Ascending aorta (tissue), 2 donors: ENCODE data around the gene AGAP1. TPM values are rescaled to one million over a fixed set of nuclear protein-coding genes. Genes with fewer than 3 reads are reported as not detected.

Experiments
- DNase-seq, 2 donors: peaks; one replicate each; pipeline ENCODE4 v3.0.0-alpha.2; 2019; ENCODE audit warnings: low spot score in 2 of 2
- H3K27ac ChIP-seq, 2 donors: fragments of 200-600 bp; sonication (generic); one replicate each; pipeline ENCODE4 v1.5.1; 2016 to 2017; ENCODE audit warnings: mild to moderate bottlenecking in 1 of 2
- H3K27me3 ChIP-seq: fragments of 200-600 bp; sonication (generic); one replicate; pipeline ENCODE4 v1.5.1; 2017
- H3K36me3 ChIP-seq, 2 donors: fragments of 200-600 bp; sonication (generic); one replicate each; pipeline ENCODE4 v1.5.1; 2016
- H3K4me1 ChIP-seq, 2 donors: fragments of 200-600 bp; sonication (generic); one replicate each; pipeline ENCODE4 v1.5.1; 2016 to 2017; ENCODE audit warnings: mild to moderate bottlenecking in 1 of 2
- H3K4me3 ChIP-seq, 2 donors: fragments of 200-600 bp; sonication (generic); one replicate each; pipeline ENCODE4 v1.5.1; 2016 to 2017; ENCODE audit warnings: mild to moderate bottlenecking in 1 of 2
- H3K9me3 ChIP-seq, 2 donors: fragments of 200-600 bp; sonication (generic); one replicate each; pipeline ENCODE4 v1.5.1; 2016
- intact Hi-C: fragments of 100-400 bp; cut with DNase I; formaldehyde crosslinking; loops from one replicate; pipeline ENCODE4 v1.15.1; 2023
- total RNA-seq: library from RNA; depleted of rRNA; stranded (reverse); fragments of >200 nt; gene quantifications from one replicate; pipeline ENCODE4 v1.1.0, GENCODE V29; 2016
- TF ChIP-seq, protein P1 (sequence below), 3 experiments: fragments of 200-600 bp in 2 of 3; fragments of 450-650 bp in 1 of 3; sonication (generic) in 2 of 3; IDR thresholded peaks; one replicate each; pipeline ENCODE4 v1.5.1; 2016 to 2019; ENCODE audit warnings: antibody characterized with exemption in 3 of 3, mild to moderate bottlenecking in 1 of 3, moderate library complexity in 1 of 3

The AGAP1 gene
- total RNA-seq, 1 donor from 2014 or later: 19.7 TPM

DNA sequence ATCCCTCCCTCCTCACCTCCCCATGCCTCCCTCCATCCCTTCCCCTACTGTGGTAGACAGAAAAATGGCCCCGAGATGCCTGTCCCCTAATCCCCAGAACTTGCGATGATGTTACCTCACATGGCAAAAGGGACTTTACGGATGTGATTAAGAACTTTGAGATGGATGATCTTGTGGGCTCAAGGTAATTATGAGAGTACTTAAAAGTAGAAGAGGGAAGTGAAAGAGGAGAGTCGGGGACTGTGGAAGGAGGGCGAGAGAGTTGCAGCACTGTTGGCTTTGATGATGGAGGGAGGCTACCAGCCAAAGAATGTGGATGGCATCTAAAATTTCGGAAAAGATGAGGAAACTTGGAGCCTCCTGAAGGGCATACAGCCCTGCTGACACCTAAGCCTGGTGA is 66.5 kb downstream of the AGAP1 start:
- Histone ChIP-seq H3K36me3 (no peaks in the 10 kb centered on the region), H3K27ac (no peak overlapping the region), H3K27me3 (no peaks in the 10 kb centered on the region), H3K4me3 (no peak overlapping the region), H3K9me3 (no peaks in the 10 kb centered on the region), H3K4me1 (no peaks in the 10 kb centered on the region)
- TF ChIP-seq, protein P1, sequence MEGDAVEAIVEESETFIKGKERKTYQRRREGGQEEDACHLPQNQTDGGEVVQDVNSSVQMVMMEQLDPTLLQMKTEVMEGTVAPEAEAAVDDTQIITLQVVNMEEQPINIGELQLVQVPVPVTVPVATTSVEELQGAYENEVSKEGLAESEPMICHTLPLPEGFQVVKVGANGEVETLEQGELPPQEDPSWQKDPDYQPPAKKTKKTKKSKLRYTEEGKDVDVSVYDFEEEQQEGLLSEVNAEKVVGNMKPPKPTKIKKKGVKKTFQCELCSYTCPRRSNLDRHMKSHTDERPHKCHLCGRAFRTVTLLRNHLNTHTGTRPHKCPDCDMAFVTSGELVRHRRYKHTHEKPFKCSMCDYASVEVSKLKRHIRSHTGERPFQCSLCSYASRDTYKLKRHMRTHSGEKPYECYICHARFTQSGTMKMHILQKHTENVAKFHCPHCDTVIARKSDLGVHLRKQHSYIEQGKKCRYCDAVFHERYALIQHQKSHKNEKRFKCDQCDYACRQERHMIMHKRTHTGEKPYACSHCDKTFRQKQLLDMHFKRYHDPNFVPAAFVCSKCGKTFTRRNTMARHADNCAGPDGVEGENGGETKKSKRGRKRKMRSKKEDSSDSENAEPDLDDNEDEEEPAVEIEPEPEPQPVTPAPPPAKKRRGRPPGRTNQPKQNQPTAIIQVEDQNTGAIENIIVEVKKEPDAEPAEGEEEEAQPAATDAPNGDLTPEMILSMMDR (IDR thresholded peaks at IDR 0.05): no peak
- intact Hi-C loops: no loop called here
- no peak for DNase-seq

DNA sequence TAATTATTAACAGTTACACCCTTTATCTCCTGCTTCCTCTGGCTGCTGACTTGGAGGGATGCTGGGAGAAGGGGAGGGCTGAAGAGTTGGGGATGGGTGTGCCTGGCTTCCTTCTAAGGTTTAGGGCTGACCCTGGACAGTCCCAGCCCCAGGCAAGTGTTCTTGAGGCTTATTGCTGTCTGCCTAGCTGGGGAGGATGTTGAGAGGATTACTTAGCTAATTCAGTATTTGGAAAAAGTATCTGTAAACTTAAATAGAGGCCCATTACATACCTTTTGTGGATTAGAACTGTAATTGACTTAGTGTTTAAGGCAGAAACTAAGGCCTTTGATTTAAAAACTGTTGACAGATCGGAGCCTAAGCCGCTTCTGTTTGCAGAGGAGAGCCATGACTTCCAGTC is 67.6 kb downstream of the AGAP1 start:
- DNase-seq: no peak
- Histone ChIP-seq H3K4me3 (no peak overlapping the region), H3K27ac (no peak overlapping the region), H3K27me3 (no peaks in the 10 kb centered on the region), H3K9me3 (no peaks in the 10 kb centered on the region), H3K4me1 (no peaks in the 10 kb centered on the region), H3K36me3 (no peaks in the 10 kb centered on the region)
- TF ChIP-seq, protein P1 (IDR thresholded peaks at IDR 0.05): no peak
- intact Hi-C loops: no loop called here

DNA sequence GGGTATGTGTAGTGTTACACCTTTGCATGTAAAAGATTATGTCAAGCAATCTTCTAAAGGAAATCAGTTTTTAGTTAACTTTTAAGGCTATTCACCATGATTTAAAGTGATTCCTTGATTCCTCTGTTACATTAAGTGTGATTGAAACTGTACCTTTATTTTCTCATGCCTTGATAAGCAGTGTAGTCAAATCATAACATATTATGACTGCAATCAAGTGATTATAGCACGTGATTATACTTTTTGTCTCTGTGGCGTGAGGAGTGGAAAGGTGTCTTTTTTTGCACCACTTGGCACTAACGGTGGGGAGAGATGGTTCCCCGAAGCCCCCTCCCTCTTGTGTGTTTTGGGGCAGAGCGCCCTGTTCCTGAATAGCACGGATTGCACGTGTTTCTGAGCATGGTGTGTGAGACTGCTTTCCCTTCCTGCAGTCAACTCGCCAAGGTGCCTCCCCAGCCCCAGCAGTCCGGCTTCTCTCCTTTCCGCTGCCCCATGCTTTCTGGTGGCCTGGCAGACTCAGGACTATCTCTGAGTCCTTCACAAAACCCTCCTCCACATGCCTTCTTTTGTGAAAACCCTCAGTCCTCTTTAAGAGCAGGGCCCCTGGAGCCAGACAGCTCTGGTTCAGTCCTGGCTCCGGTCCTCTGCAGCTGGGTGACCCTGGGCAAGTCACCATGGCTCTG is 68.4 kb downstream of the AGAP1 start:
- intact Hi-C loops: no loop called here
- Histone ChIP-seq H3K27ac (no peak overlapping the region), H3K4me1 (no peaks in the 10 kb centered on the region), H3K36me3 (no peaks in the 10 kb centered on the region), H3K4me3 (no peak overlapping the region), H3K9me3 (no peaks in the 10 kb centered on the region), H3K27me3 (no peaks in the 10 kb centered on the region)
- no peak for DNase-seq
- TF ChIP-seq, protein P1 (IDR thresholded peaks at IDR 0.05): no peak

DNA sequence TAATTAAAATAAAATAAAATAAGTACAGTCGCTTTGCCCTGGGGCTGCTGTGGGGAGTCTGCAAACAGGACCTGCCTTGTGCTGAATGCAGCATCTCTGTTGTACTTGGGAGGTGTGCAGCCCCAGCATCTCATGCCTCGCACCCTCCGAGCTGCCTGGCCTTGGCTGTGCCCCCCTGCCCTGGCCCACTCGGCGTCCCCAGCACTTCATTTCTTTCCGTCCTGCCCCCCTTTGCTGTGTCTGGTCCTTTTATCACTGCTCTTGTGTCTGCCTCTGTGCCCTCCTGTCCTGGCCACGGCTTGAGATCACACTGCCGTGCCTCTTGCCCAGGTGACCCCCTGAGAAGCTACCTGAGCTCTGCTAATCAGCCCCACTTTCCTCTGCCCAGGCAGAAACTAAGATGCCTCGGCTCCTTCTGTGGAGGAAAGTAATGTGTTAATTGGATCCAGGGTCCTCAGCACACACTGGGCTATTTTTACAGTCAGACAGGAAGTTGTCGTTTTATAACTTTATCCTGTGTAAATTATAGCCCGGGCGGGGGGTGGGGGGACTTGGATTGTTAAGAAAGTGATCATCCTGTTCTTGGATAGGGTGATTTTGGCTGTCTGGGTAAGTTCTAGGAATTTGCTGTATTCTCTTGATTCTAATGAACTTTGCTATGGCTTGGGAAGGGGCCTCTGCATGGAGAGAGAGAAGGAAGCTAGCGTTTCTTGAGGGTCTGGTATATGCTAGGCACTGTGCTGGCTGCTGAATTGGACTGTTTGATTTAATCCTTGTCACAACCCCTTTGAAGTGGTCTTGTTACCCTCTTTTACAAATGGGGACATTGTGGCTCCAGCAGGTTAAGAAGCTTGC is 69.4 kb downstream of the AGAP1 start:
- no peak for DNase-seq
- no peak overlapping the region for H3K4me3 ChIP-seq
- peaks cover under 1 to 1% of the 10 kb centered on the region in 2 donors for H3K9me3 ChIP-seq
- no peaks in the 10 kb centered on the region for H3K4me1 ChIP-seq
- H3K27ac ChIP-seq: no peak overlapping the region
- H3K27me3 ChIP-seq: no peaks in the 10 kb centered on the region
- TF ChIP-seq, protein P1 (IDR thresholded peaks at IDR 0.05): no peak
- intact Hi-C loops: no loop called here
- H3K36me3 ChIP-seq: no peaks in the 10 kb centered on the region

DNA sequence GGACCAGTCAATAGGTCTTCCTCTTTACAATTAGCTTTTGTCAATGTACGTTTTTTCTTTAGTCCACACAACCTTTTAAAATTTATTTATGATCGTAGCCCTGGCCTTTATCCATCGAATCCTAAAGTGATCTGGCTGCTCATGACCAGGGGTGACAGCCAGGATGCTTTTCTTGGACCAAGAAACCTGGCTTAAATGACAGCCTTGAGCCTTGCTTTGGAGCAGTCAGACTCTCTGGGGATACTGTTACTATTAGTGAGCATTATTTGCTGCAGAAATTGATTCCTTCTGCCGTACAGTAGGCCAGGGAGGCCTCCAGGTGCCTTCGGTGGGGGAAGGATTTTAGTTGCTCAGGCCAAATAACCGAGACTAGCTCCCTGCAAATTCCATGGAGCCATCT is 70.2 kb downstream of the AGAP1 start:
- Histone ChIP-seq H3K36me3 (no peaks in the 10 kb centered on the region), H3K4me3 (no peak overlapping the region), H3K27me3 (no peaks in the 10 kb centered on the region), H3K9me3 (peaks cover 5% of the 10 kb centered on the region in 2 donors), H3K4me1 (no peaks in the 10 kb centered on the region), H3K27ac (no peak overlapping the region)
- DNase-seq: no peak
- TF ChIP-seq, protein P1 (IDR thresholded peaks at IDR 0.05): no peak
- intact Hi-C loops: no loop called here
